ENCODE measurements around the gene TECRL.

The TECRL gene

DNA sequence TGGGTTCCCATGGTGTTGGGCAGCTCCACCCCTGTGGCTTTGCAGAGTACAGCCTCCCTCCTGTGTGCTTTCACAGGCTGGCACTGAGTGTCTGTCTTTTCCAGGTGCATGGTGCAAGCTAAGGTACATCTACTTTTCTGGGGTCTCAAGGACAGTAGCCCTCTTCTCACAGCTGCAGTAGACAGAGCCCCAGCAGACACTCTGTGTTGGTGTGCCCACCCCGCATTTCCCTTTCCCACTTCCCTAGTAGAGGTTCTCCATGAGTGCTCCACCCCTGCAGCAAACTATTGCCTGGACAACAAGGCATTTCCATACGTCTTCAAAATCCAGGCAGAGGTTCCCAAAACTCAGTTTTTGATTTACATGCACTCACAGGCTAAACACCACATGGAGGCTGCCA is 143.0 kb downstream of the TECRL start (continued):
- TF ChIP-seq, protein P1, sequence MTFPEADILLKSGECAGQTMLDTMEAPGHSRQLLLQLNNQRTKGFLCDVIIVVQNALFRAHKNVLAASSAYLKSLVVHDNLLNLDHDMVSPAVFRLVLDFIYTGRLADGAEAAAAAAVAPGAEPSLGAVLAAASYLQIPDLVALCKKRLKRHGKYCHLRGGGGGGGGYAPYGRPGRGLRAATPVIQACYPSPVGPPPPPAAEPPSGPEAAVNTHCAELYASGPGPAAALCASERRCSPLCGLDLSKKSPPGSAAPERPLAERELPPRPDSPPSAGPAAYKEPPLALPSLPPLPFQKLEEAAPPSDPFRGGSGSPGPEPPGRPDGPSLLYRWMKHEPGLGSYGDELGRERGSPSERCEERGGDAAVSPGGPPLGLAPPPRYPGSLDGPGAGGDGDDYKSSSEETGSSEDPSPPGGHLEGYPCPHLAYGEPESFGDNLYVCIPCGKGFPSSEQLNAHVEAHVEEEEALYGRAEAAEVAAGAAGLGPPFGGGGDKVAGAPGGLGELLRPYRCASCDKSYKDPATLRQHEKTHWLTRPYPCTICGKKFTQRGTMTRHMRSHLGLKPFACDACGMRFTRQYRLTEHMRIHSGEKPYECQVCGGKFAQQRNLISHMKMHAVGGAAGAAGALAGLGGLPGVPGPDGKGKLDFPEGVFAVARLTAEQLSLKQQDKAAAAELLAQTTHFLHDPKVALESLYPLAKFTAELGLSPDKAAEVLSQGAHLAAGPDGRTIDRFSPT (tag by site-specific recombination; IDR thresholded peaks at IDR 0.05) = no peak
- TF ChIP-seq ZNF830 (tag by site-specific recombination; IDR thresholded peaks at IDR 0.05; ENCODE audit: low read depth) = no peak

DNA sequence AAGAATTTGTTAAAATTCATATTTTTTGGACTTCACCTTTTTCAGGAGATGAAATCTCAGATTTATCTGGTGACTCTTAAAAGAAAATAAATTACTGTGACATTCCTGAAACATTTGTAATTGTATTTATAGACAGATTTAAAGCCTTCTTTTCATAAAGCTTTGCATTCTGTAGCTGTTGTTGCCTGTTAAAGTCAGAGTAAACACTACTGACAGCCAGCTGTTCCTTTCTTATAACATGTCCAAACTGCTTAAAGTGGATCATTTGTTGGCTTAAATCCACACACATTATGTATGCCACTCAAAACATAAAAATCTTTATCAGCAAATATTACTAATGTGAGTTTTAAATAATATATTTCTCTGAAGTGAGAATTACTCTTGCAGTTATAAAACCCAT is 157.5 kb downstream of the TECRL start:
- Histone ChIP-seq H3K9me3 (ENCODE audit: control insufficient read depth, insufficient read depth, low read depth, low read length) (no peaks in the 10 kb centered on the region), H3K4me3 (ENCODE audit: low read depth, low read length) (no peak overlapping the region), H3K4me1 (ENCODE audit: control insufficient read depth, insufficient read depth, low read length) (no peaks in the 10 kb centered on the region), H3K27ac (ENCODE audit: extremely low read depth, low read depth, low read length) (no peak overlapping the region), H3K36me3 (ENCODE audit: control insufficient read depth in 2 of 2, insufficient read depth in 1 of 2, low read length in 2 of 2) (no peaks in the 10 kb centered on the region)
- TF ChIP-seq GLI4 (tag by site-specific recombination; IDR thresholded peaks at IDR 0.05) (no peak), ZNF211 (tag by site-specific recombination; IDR thresholded peaks at IDR 0.05; ENCODE audit: low read depth) (no peak)
- ChIA-PET POLR2A (no interaction called here), CTCF (no interaction called here)

DNA sequence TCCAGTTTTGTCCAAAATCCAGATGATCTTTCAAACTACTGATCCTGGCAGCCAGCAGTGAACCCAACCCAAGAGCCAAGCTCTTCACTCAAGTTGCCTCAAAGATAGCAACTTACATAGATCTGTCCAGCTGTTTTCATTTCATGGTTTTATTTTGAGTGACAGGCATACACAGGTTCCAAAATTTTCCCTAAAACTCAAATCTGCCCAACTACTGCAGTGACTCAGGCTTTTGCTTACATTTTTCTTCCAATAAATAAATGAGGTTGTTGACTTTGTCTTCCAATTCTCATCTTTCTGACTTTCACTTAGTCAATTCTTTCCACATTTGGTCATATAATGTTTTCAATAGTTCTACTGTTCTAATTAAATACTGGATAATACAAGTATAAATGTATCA is 158.8 kb downstream of the TECRL start:
- Histone ChIP-seq H3K4me3 (ENCODE audit: low read depth, low read length) (no peak overlapping the region), H3K36me3 (ENCODE audit: control insufficient read depth in 2 of 2, insufficient read depth in 1 of 2, low read length in 2 of 2) (no peaks in the 10 kb centered on the region), H3K4me1 (ENCODE audit: control insufficient read depth, insufficient read depth, low read length) (no peaks in the 10 kb centered on the region), H3K27ac (ENCODE audit: extremely low read depth, low read depth, low read length) (no peak overlapping the region), H3K9me3 (ENCODE audit: control insufficient read depth, insufficient read depth, low read depth, low read length) (no peaks in the 10 kb centered on the region)
- TF ChIP-seq KLF9 (tag by site-specific recombination; IDR thresholded peaks at IDR 0.05; ENCODE audit: low read depth) (no peak), ZNF433 (tag by site-specific recombination; IDR thresholded peaks at IDR 0.05; ENCODE audit: low read depth) (no peak), KLF10 (tag by site-specific recombination; IDR thresholded peaks at IDR 0.05) (no peak), ZNF175 (tag by site-specific recombination; IDR thresholded peaks at IDR 0.05) (no peak), ZFP69B (tag by site-specific recombination; IDR thresholded peaks at IDR 0.05) (no peak), MEIS1 (CRISPR knock-in tag; IDR thresholded peaks at IDR 0.05; ENCODE audit: borderline replicate concordance) (no peak)
- TF ChIP-seq, protein P2, sequence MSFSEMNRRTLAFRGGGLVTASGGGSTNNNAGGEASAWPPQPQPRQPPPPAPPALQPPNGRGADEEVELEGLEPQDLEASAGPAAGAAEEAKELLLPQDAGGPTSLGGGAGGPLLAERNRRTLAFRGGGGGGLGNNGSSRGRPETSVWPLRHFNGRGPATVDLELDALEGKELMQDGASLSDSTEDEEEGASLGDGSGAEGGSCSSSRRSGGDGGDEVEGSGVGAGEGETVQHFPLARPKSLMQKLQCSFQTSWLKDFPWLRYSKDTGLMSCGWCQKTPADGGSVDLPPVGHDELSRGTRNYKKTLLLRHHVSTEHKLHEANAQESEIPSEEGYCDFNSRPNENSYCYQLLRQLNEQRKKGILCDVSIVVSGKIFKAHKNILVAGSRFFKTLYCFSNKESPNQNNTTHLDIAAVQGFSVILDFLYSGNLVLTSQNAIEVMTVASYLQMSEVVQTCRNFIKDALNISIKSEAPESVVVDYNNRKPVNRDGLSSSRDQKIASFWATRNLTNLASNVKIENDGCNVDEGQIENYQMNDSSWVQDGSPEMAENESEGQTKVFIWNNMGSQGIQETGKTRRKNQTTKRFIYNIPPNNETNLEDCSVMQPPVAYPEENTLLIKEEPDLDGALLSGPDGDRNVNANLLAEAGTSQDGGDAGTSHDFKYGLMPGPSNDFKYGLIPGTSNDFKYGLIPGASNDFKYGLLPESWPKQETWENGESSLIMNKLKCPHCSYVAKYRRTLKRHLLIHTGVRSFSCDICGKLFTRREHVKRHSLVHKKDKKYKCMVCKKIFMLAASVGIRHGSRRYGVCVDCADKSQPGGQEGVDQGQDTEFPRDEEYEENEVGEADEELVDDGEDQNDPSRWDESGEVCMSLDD (tag by site-specific recombination; IDR thresholded peaks at IDR 0.05) = no peak
- TF ChIP-seq, protein P3, sequence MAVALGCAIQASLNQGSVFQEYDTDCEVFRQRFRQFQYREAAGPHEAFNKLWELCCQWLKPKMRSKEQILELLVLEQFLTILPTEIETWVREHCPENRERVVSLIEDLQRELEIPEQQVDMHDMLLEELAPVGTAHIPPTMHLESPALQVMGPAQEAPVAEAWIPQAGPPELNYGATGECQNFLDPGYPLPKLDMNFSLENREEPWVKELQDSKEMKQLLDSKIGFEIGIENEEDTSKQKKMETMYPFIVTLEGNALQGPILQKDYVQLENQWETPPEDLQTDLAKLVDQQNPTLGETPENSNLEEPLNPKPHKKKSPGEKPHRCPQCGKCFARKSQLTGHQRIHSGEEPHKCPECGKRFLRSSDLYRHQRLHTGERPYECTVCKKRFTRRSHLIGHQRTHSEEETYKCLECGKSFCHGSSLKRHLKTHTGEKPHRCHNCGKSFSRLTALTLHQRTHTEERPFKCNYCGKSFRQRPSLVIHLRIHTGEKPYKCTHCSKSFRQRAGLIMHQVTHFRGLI (tag by site-specific recombination; IDR thresholded peaks at IDR 0.05) = no peak
- POLR2A ChIA-PET = no interaction called here
- CTCF ChIA-PET = no interaction called here

DNA sequence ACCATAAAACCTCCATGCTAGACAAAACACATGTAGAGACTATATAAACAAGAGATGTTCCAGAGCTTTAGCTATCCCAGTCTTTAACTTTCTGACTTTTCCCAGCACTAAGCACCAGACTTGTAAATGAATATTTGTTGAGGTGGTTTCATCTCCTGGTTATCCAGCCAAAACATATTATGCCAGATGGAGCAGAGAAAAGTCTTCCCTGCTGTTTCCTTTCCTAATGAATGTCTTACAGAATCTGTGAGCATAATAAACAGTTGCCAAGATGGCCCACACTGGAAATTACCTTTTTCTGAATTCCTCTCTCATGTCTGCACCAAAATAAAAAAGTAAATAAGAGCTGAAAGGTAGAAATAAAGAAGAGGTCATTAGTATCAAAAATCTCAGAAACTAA is 159.2 kb downstream of the TECRL start:
- POLR2A ChIA-PET = no interaction called here
- Histone ChIP-seq H3K4me1 (ENCODE audit: control insufficient read depth, insufficient read depth, low read length) (no peaks in the 10 kb centered on the region), H3K4me3 (ENCODE audit: low read depth, low read length) (no peak overlapping the region), H3K36me3 (ENCODE audit: control insufficient read depth in 2 of 2, insufficient read depth in 1 of 2, low read length in 2 of 2) (no peaks in the 10 kb centered on the region), H3K27ac (ENCODE audit: extremely low read depth, low read depth, low read length) (no peak overlapping the region), H3K9me3 (ENCODE audit: control insufficient read depth, insufficient read depth, low read depth, low read length) (no peaks in the 10 kb centered on the region)
- CTCF ChIA-PET = no interaction called here
- TF ChIP-seq ZNF223 (tag by site-specific recombination; IDR thresholded peaks at IDR 0.05) (no peak), ZNF10 (tag by site-specific recombination; IDR thresholded peaks at IDR 0.05) (no peak), ZNF350 (tag by site-specific recombination; IDR thresholded peaks at IDR 0.05) (no peak)
